ENCODE measurements around the gene CYP2S1.

GRCh38 chr19:41218615-41219507 lies 25.8 kb downstream of the CYP2S1 start, which contains the start of gene AXL:
- no peak for TF ChIP-seq CTCF (conservative IDR thresholded peaks at IDR 0.05; ENCODE audit: low read depth, low read length)
- no peak for TF ChIP-seq EZH2 (IDR thresholded peaks at IDR 0.05; ENCODE audit: borderline replicate concordance, low read depth, low read length, poor library complexity, severe bottlenecking)

All from A673 (cell line).